Measurements from ENCODE around the gene NOL4L. TPM values are rescaled to one million over a fixed set of nuclear protein-coding genes. Genes with fewer than 3 reads are reported as not detected.

Gene NOL4L
- polyA plus RNA-seq, 2 of the 4 experiments (the other 2 are of a cell fraction), result 9.5 to 11.8 TPM

DNA sequence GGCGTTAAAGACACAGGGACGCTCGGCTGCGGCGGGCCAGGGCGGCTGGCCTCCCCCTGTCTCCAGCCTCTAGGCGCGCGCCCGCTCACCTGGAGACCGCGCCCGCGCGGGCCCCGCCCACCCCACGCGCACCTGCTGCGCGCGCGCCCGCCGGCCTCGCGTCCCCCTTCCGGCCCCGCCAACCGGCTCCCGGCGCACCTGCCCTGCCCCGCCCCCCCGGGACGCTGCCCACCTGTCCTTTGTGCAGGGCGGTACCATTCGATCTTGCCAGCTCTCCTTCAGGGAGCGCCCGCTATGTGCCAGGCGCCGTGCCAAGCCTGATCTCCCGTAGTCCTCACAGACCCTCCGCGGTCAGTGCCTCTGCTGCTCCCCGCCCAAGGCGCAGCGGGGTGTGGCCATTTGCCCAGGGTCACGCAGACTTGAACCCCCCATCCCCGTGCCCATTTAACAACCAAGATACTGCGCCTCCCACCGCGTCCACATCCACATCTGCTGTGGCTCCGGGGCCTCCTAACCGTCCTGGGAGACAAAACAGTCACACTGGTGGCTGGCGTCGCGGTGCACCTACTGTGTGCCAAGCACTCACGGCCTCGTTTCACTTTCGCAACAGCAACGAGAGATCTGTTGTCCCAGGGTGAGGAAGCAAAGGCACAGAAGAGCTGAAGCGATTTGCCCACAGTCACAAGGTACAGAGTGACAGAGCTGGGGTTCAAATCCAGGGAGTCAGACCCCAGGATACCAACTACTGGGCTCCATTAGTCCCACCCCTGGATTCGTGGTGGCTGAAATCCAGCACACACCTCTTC lies 48.1 kb downstream of the NOL4L start:
- DNase-seq (ENCODE audit: low read depth in 1 of 2, low spot score in 1 of 2) (no peak), ATAC-seq (0 out of 6 replicates have a peak, but pooled peaks of 1 of the 2 experiments have one; percentile 9), FAIRE-seq (no peak)
- WGBS (ENCODE audit: missing lambda C conversion rate), result 43% methylated on average over 18 of the region's 62 CpGs
- peak overlapping the region; percentile 95 for H3K4me2 ChIP-seq
- H3K27ac ChIP-seq, result peak overlapping the region in 1 of 2 experiments; percentile 70; a peak in 2 of 6 replicates
- ChIA-PET POLR2A (no interaction called here), CTCF (interaction anchor here (0.6 to 3.1 kb wide), 7 partner anchors 9 to 542 kb away, joined by 3 to 18 read pairs (median 3); no protein-coding TSS in a partner anchor)
- peaks cover 9% of the 10 kb centered on the region; the same call in 2 of the 3 replicates for H3K4me1 ChIP-seq
- TF ChIP-seq KDM1A (IDR thresholded peaks at IDR 0.05; ENCODE audit: low read depth) (no peak), ZNF302 (CRISPR knock-in tag; IDR thresholded peaks at IDR 0.05) (no peak), CEBPB (IDR thresholded peaks at IDR 0.05) (peak in 1 of 2 experiments; percentile 31; a peak in 1 of 4 replicates)
- no peaks in the 10 kb centered on the region for H3K9me3 ChIP-seq
- H3K4me3 ChIP-seq, result peak overlapping the region; percentile 54

DNA sequence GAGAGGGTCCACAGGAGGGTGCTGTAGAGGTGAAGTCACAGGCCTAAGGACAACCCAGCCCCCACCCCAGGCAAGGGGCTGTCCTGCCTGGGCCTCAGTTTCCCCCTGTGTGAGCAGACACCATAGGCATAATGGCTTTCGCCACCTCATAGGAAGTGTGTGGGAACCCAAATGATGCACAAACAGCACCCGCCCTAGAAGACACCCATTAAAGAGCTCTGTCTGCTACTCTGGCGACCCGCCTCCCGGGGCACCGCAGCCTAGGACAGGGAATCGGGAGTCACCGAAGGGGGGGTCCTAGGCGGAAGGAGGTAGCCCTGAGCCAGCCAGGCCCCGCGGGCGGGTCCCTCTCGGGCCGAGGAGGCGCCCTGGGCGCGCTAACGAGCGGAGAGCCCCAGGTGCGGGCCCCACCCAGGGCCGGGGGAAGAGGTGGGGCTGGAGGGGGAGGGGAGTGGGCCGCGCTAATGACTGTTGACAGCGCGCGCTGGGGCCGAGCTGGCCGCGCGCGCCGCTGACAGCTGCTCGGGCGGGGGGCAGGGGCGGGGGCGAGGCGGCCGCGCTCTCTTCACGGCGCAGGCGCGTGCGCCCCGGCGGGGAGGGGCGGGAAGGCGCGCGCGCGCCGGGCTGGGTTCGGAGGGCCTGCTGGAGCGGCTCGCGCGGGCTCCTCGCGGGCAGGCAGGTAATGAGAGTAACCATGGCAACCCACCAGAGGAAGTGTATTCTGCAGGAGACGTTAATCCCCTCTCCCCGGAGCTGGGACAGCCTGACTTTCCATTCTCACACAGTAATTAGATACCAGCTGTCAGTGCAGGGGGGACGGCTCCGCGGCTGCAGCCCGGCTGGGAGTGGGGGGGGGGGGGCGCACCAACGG lies 48.9 kb downstream of the NOL4L start:
- Histone ChIP-seq H3K4me3 (peak overlapping the region; percentile 54), H3K4me2 (peak overlapping the region; percentile 95), H3K9me3 (no peaks in the 10 kb centered on the region), H3K4me1 (peaks cover 9% of the 10 kb centered on the region; the same call in 2 of the 3 replicates), H3K27ac (peak overlapping the region in 1 of 2 experiments; percentile 70; a peak in 4 of 6 replicates)
- FAIRE-seq, result no peak
- POLR2A ChIA-PET, result no interaction called here
- TF ChIP-seq, protein P1, sequence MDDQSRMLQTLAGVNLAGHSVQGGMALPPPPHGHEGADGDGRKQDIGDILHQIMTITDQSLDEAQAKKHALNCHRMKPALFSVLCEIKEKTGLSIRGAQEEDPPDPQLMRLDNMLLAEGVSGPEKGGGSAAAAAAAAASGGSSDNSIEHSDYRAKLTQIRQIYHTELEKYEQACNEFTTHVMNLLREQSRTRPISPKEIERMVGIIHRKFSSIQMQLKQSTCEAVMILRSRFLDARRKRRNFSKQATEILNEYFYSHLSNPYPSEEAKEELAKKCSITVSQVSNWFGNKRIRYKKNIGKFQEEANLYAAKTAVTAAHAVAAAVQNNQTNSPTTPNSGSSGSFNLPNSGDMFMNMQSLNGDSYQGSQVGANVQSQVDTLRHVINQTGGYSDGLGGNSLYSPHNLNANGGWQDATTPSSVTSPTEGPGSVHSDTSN (IDR thresholded peaks at IDR 0.05), result no peak
- TF ChIP-seq RARB (CRISPR knock-in tag; IDR thresholded peaks at IDR 0.05) (no peak), KDM5A (IDR thresholded peaks at IDR 0.05) (no peak), EHMT2 (IDR thresholded peaks at IDR 0.05; ENCODE audit: low read depth) (no peak), POLR2A (IDR thresholded peaks at IDR 0.05; ENCODE audit: low read length) (no peak), KDM1A (IDR thresholded peaks at IDR 0.05; ENCODE audit: low read depth) (no peak), ZFP36 (IDR thresholded peaks at IDR 0.05; ENCODE audit: borderline replicate concordance, partially characterized antibody) (no peak), FOSL2 (IDR thresholded peaks at IDR 0.05) (no peak), FOSL2 (CRISPR knock-in tag; IDR thresholded peaks at IDR 0.05) (no peak), MYC (IDR thresholded peaks at IDR 0.05; ENCODE audit: borderline replicate concordance, low read length) (no peak), HOXB13 (CRISPR knock-in tag; IDR thresholded peaks at IDR 0.05; ENCODE audit: low read depth) (no peak), EP300 (IDR thresholded peaks at IDR 0.05) (no peak), GATA3 (IDR thresholded peaks at IDR 0.05; ENCODE audit: borderline replicate concordance) (no peak), HDAC2 (IDR thresholded peaks at IDR 0.05) (no peak), USF2 (IDR thresholded peaks at IDR 0.05) (no peak), FOXS1 (CRISPR knock-in tag; IDR thresholded peaks at IDR 0.05) (no peak)
- 9% methylated on average over 13 of the region's 68 CpGs for WGBS (ENCODE audit: missing lambda C conversion rate)
- CTCF ChIA-PET, result interaction anchor here (0.9 to 2.0 kb wide), 5 partner anchors 8 to 109 kb away, joined by 3 to 12 read pairs (median 5); no protein-coding TSS in a partner anchor
- ATAC-seq, result peak; percentile 55 to 72
- peak; percentile 41 to 44 for DNase-seq (ENCODE audit: low read depth in 1 of 2, low spot score in 1 of 2)

DNA sequence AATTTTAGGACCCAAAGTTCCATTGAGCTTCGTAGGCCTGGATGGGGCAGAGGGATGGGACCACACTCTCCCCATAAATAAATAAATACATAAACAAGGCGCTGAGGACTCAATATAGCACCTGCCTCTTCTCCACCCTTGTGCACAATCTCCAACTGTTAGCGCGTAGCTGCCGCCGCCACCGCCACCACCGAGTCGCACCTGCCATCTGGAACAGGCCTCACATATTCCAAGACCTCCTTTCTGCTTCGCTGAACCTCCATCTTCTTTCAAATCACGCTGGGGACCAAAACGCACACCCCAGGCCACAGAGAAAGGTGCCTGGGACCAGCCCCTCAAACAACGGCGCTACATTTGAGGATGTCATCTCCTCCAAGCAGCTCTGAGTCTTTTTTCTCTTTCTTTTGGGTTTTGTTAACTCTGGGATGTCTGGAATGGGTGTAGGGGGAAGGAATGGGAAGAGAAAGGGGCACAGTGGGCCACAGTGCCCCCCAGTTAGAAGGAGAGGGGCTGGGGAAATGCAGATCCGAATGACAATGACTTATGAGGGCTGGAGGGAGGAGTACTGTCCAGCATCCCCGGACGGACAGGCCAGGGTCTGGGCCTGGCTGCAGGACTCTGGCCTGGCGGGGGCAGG lies 49.7 kb downstream of the NOL4L start:
- 88% methylated on average over 18 of the region's 18 CpGs for WGBS (ENCODE audit: missing lambda C conversion rate)
- Histone ChIP-seq H3K4me2 (peak overlapping the region; percentile 95), H3K4me3 (no peak overlapping the region; the same call in 2 of the 3 replicates), H3K9me3 (no peaks in the 10 kb centered on the region), H3K27ac (no peak overlapping the region), H3K4me1 (peaks cover 9% of the 10 kb centered on the region; the same call in 2 of the 3 replicates)
- ATAC-seq (peak in 1 of 2 experiments; percentile 23; a peak in 3 of 6 replicates), DNase-seq (ENCODE audit: low read depth in 1 of 2, low spot score in 1 of 2) (no peak), FAIRE-seq (no peak)
- CTCF ChIA-PET, result interaction anchor here (0.6 to 2.0 kb wide), 7 partner anchors 11 to 620 kb away, joined by 3 to 12 read pairs (median 5); no protein-coding TSS in a partner anchor
- POLR2A ChIA-PET, result no interaction called here
- TF ChIP-seq HMGXB4 (CRISPR knock-in tag; IDR thresholded peaks at IDR 0.05; ENCODE audit: borderline replicate concordance) (no peak), RARB (CRISPR knock-in tag; IDR thresholded peaks at IDR 0.05) (no peak), NFE2L2 (conservative IDR thresholded peaks at IDR 0.05; ENCODE audit: low read length) (no peak), CHD4 (IDR thresholded peaks at IDR 0.05; ENCODE audit: borderline replicate concordance) (no peak), MYC (IDR thresholded peaks at IDR 0.05; ENCODE audit: borderline replicate concordance, low read length) (no peak), FOSL2 (IDR thresholded peaks at IDR 0.05) (no peak), FOSL2 (CRISPR knock-in tag; IDR thresholded peaks at IDR 0.05) (no peak), HEYL (CRISPR knock-in tag; IDR thresholded peaks at IDR 0.05) (no peak), ZFP36 (IDR thresholded peaks at IDR 0.05; ENCODE audit: borderline replicate concordance, partially characterized antibody) (no peak), ESRRA (IDR thresholded peaks at IDR 0.05; ENCODE audit: borderline replicate concordance, low read length) (no peak), JUNB (IDR thresholded peaks at IDR 0.05) (no peak), HDAC2 (IDR thresholded peaks at IDR 0.05) (no peak), TFCP2L1 (CRISPR knock-in tag; IDR thresholded peaks at IDR 0.05) (no peak), MAZ (IDR thresholded peaks at IDR 0.05; ENCODE audit: borderline replicate concordance, low read depth, low read length) (no peak), EHMT2 (IDR thresholded peaks at IDR 0.05; ENCODE audit: low read depth) (no peak)
